Activated naive CD4-positive, alpha-beta T cell treated with Interleukin-2 at 50 U/mL for 16 hours (primary cell): ENCODE measurements around the gene ITGB1.
A peak's percentile ranks its signal among the peaks of the same experiment; 100 is the strongest.
"Not testable (repeated sequence)": the region's sequence is repeated elsewhere in the genome, so short reads cannot be mapped to it uniquely, and the experiment has no call there.

ENCODE experiments used
- DNase-seq: peaks from one replicate; pipeline ENCODE4 v3.0.0-alpha.2; 2020

ITGB1 gene

GRCh38 chr10:32980242-32980557 lies 22.2 kb upstream of the ITGB1 start:
- DNase-seq, result no peak

- not testable (repeated sequence) for DNase-seq
Measured at GRCh38 chr10:32979719-32980118, 21.7 kb upstream of the ITGB1 start.

- DNase-seq, result no peak
Measured at GRCh38 chr10:32979041-32979440, 21.0 kb upstream of the ITGB1 start.

GRCh38 chr10:32977846-32978809 lies 20.1 kb upstream of the ITGB1 start:
- DNase-seq, result not testable (repeated sequence)

- no peak for DNase-seq
Measured at GRCh38 chr10:32976338-32976737, 18.3 kb upstream of the ITGB1 start.

- no peak for DNase-seq
Measured at GRCh38 chr10:32972929-32973328, 14.9 kb upstream of the ITGB1 start.

GRCh38 chr10:32972460-32972859 lies 14.4 kb upstream of the ITGB1 start:
- no peak for DNase-seq

- no peak for DNase-seq
Measured at GRCh38 chr10:32971536-32972091, 13.6 kb upstream of the ITGB1 start.

GRCh38 chr10:32970910-32971309 lies 12.9 kb upstream of the ITGB1 start:
- DNase-seq, result no peak

GRCh38 chr10:32964270-32964669 lies 6.2 kb upstream of the ITGB1 start:
- DNase-seq, result no peak

GRCh38 chr10:32963096-32963495 lies 5.1 kb upstream of the ITGB1 start:
- no peak for DNase-seq

- DNase-seq, result no peak
Measured at GRCh38 chr10:32962521-32962920, 4.5 kb upstream of the ITGB1 start.

GRCh38 chr10:32961895-32962369 lies 3.9 kb upstream of the ITGB1 start:
- no peak for DNase-seq

- DNase-seq, result no peak
Measured at GRCh38 chr10:32961343-32961894, 3.4 kb upstream of the ITGB1 start.

GRCh38 chr10:32960022-32960421 lies 2.0 kb upstream of the ITGB1 start:
- DNase-seq, result no peak

GRCh38 chr10:32959006-32959920 lies 1.2 kb upstream of the ITGB1 start:
- peak; percentile 43 for DNase-seq

- DNase-seq, result peak; percentile 59
Measured at GRCh38 chr10:32957341-32958084, 517 bp downstream of the ITGB1 start.

GRCh38 chr10:32956365-32957197 lies 1.4 kb downstream of the ITGB1 start:
- DNase-seq, result no peak

- DNase-seq, result no peak
Measured at GRCh38 chr10:32955790-32956189, 2.2 kb downstream of the ITGB1 start.

GRCh38 chr10:32955299-32955772 lies 2.7 kb downstream of the ITGB1 start:
- no peak for DNase-seq
